DLD1 (cell line): ENCODE results near the gene CA14.
"Not testable (repeated sequence)": the region's sequence is repeated elsewhere in the genome, so short reads cannot be mapped to it uniquely, and the experiment has no call there.

Experiments
- in situ Hi-C: cut with HindIII; loops from 2 replicates; pipeline ENCODE4 v1.10.0; 2017; ENCODE audit warnings: low sequenced_read_pairs

The CA14 gene

DNA sequence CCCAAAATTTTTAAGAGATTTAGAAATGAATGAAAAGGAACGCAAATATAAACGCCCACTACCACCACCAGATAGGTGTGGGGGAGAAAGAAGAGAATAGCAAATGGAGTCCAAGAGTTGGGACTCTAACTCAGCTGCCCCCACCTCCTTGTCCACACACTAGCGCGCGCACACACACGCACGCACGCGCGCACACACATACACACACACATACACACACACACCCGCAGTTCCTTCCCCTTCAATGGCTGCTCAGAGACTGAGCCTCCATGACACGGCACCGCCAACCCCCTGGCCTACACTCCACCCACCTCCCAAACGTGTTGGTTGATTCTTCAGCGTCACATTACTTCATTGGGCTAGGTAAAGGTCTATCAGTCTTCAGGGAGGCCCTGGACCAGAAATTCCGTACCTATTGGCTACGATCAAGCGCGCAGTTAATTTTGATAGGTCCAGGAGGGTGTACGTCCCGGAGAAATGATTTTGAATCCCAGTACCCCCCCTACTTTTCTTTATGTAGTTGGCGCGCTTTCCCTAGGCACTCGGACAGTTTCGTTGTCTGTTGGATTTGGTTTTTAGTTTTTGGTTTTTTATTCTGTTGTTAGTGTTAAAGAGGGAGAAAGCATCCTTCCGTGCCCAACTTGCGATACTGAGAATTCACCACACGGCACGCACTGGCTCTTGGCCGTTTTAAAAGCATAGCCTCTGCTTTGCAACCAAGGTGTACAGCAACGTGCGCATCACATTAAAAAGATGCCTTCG lies 21.5 kb upstream of the CA14 start, which contains the start of gene ANP32E:
Gene ANP32E (minus strand): TSS at position 261 of the 762 bp plus-strand sequence. CDS start 326 bp downstream, outside the sequence.
- in situ Hi-C loops: no loop called here

DNA sequence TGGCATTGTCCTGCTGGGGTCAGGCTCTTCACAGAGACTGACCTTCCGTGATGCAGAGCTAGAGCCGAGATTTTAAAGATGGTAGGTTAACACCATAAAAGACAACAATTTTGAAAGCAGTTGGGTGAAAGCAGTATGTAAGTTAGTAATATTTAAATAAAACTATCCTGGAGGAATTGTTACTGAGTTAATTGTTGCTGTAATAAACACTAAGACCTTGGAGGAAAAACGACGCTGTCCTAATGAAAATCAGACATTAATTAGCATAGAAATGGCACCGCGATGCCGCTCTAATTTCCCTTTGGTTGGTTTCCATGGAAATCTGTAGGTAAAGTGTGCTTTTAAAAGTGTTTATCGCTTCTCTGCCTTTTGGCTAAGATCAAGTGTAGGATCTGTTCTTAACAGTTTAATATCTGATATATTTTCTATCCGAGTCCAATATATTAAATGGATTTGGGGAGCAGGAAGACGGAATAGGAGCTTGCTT lies 20.9 kb upstream of the CA14 start:
- in situ Hi-C loops: no loop called here

DNA sequence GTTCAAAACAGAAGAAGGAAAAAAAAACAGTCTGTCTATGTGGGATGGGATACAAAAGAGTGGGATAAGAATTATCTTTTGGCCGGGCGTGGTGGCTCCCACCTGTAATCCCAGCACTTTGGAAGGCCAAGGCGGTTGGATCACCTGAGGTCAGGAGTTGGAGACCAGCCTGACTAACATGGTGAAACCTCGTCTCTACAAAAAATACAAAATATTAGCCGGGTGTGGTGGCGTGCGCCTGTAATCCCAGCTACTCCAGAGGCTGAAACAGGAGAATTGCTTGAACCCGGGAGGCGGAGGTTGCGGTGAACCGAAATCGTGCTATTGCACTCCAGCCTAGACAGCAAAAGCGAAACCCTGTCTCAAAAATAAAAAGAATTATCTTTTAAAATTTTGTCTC lies 20.4 kb upstream of the CA14 start:
- in situ Hi-C loops: not testable (repeated sequence)

DNA sequence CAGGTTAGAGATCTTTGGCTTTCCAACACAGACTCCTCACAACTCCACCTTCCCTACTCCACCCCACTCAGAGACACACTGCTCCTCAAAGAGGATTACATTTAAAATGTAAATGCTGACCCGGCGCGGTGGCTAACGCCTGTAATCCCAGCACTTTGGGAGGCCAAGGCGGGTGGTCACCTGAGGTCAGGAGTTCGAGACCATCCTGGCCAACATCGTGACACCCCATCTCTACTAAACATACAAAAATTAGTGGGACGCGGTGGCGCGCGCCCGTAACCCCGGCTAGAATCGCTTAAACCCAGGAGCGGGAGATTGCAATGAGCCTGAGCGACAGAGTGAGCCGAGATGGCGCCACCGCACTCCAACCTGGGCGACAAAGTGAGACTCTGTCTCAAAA lies 19.8 kb upstream of the CA14 start:
- in situ Hi-C loops: no loop called here

DNA sequence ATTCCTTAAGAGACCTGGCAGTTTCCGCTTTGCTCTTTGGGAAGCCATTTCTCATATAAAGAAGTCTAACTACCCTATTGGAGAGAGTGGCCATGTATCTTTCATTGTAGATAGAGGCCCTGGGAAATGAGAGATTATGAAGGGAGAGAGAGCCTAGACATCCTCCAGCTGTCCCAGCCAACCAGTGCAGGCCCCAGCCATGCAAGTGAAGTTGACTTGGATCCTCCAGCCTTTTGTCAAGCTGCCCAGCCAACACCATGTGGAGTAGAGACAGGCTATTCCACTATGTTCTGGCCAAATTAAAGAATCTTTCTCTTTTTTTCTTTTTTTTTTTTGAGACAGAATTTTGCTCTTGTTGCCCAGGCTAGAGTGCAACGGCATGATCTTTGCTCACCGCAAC lies 14.6 kb upstream of the CA14 start:
- in situ Hi-C loops: no loop called here

DNA sequence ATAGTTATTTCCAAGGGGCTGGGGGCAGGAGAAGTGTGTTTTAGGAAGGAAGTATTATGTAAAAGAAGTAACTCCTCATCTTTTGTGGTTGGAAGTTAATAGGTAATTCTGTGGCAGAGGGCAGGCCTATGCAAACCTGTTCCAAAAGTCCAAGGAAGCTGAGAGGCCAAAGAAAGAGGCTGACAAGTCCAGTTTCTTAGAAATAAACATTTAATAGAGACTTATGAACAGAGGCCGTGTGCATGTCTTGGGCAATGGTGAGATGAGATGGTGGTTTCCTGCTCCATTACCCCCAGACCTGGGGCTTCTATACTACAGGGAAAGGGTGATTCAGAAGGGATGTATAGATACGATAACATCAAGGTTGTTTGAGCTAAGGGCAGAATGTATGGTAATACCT lies 7.6 kb upstream of the CA14 start:
- in situ Hi-C loops: no loop called here

DNA sequence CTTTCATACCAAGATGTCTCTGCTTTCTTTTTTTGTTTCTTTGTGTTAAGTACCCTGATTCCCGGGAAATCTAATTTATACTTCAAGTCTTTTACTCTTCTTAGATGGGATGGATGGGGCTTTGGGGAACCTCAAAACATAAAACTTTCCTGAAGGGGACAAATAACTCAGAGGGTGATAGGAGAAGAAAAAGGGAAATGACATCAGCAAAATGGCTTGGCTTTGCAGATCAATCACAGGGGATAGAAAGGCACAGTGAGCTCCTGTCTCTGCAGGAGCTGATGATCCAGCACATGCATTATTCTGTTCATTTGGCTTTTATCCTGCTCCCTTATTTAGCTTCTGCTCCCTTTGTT lies 1.4 kb upstream of the CA14 start:
- in situ Hi-C loops: no loop called here

DNA sequence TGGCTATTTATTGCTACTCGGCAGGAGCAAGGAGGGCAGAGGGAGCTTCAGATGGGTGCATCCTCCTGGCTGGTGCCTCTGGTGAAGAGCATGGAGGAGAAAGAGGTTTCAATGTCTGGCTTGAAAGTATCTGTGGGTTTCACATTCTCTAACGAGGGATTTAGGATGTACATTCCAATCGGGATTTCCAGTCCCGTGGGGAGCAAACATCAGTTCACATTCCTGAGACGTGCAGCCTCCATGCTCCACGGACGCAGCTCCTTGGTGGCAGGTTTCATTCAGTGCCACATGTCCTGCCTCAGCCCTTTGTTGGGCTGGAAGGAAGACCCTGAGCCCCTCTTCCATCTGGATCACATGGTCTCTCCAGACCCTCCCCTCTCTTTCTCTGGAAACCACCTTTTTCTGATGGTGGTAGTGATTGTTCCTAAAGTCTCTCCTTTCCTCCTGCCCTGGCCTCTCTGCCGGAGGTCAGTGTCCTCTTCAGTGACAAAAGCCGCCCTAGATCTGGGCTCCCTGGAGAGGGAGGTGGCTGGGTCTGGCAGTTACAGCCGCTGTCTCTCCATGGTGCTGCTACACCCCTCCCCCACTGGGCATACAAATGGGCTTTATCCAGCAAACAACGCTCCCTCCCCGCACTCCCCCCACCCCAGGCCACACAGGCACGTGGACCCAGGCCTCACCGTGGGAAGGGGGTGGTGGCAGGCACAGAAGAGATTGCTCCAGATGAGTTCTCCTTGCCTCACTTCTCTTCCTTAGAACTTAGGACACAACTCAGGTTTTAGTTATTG lies 826 bp upstream of the CA14 start:
- in situ Hi-C loops: no loop called here

DNA sequence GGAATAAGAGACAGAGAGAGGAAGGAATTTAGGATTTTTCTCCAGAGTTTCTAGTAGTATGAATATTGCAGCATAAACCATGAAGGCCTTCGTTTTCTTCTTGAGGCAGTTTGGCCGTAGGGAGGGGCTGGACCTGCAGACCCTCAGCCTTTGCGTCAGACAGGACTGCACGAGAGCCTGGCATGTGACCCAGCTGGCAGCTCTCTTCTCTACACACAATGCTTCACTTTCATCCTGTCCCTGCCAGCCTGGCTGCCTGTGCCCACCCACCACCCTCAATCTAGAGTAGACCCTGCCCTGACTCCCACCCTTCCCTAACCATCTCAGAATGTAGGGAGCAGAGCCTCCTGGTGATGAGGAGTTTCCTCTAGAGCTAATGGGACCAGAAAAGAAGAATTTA lies 1.6 kb downstream of the CA14 start:
- in situ Hi-C loops: no loop called here

DNA sequence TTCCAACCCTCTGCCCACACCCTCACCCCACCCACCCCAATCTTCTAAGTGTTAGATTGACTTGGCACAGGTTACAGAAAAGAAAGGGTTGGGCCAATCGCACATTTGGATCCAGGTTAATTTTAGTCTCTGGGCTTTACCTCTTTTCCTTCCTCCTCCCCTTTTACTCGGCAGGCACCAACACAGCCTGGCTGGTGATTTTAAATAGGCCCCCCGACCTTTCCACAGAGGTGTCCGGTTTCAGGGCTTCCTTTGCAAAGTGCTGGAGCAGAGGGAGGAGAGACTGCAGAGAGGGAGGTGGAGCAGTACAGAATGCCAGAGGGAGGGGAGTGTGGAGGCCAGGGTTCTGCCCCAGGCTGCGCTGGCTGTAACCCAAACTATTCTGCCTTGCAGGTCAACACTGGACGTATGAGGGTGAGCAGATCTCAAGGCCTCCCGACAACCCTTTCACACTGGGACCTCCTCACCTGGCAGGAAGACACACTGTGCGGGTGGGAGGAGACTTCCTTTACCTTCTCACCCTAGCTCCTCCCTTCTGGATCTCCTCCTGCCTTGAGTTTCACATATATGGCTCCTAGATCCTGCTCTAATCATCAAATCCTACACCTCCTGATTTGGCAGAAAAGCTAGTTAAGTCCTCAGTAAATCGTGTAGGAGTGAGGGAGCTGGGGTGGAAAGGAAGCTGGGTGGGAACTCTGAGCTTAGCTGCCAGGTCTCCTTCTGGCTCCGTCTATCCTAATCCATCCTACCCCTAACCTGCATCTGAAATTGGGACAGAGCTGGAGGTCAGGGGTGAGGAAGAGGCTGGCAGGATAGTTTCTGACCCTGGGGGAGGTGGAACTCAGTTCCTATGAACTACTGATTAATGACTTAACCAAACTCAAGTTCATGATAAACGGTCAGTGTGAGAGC lies 2.4 kb downstream of the CA14 start:
- in situ Hi-C loops: no loop called here

DNA sequence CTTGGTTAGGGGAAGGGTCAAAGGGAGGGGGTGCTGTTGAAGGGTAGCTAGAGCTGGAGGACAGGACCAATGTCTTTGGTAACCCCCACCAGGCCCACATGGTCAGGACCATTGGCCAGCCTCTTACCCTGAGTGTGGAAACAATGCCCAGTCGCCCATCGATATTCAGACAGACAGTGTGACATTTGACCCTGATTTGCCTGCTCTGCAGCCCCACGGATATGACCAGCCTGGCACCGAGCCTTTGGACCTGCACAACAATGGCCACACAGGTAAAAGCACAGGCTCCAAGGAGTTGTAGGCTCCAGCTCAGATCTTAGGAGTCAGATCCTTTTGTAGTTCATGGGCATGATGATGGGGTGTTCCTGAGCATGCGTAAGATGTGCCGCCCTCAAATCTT lies 3.8 kb downstream of the CA14 start:
- in situ Hi-C loops: no loop called here

DNA sequence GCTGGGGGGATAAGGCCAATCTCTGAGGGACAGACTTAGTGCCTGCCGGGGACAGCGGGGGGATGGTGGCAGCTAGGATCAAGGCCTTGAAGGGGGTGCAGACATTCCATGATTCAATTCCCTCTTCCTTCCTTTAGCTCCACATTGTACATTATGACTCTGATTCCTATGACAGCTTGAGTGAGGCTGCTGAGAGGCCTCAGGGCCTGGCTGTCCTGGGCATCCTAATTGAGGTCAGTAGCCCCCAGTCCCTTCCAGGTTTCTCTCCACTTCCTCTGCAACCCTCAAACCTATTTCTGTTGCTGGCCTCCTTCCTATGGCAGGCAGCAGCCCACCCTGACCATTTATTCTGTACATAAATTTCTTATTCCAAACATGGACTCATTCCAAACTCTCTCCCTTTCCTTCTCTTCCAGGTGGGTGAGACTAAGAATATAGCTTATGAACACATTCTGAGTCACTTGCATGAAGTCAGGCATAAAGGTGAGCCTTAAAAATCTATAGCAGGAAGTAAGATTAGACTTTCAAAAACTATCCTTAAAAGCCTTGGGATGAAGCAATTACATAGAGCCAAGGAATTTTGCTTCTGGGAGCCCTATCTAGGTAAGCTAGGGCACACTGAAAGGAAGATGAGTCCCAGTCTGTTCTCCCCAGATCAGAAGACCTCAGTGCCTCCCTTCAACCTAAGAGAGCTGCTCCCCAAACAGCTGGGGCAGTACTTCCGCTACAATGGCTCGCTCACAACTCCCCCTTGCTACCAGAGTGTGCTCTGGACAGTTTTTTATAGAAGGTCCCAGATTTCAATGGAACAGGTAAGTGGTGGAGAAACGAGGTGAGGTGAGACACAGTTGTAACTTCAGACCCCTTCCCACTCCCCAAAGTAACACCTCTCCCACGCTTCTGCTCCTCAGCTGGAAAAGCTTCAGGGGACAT lies 5.1 kb downstream of the CA14 start:
- in situ Hi-C loops: no loop called here

DNA sequence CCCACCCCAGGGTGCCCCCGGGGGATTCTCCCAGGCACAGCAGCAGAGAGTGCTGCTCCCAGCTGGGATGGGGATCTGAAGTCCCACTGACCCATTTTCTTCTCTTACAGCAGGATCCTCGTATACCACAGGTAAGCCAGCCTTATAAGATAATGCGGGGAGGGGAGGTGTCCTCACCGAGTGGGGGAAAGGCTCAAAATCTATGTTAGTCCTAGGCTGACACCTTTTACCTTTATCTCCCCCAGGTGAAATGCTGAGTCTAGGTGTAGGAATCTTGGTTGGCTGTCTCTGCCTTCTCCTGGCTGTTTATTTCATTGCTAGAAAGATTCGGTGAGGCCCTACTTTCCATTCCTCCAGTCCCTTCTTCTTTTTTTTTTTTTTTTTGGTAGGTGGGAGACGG lies 6.0 kb downstream of the CA14 start:
- in situ Hi-C loops: no loop called here

DNA sequence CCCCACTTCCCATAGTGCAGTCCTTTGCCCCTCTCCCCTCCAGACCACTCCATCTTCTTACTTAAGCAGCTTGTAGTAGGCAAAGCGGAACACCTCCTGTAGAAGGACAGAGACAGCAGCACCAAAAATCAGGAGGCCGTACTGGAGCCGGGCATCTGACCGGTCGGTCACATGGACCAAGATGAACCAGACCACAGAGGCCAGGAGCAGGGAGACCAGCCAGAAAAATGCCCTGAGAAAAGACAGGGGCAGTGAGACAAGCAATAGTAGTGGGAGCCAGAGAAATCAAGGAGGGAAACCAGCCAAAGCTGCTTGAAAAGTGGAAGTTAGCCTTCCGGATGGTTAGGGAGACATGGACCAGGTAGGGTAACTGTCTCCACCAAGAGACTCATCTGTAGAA lies 10.3 kb downstream of the CA14 start:
- in situ Hi-C loops: no loop called here

DNA sequence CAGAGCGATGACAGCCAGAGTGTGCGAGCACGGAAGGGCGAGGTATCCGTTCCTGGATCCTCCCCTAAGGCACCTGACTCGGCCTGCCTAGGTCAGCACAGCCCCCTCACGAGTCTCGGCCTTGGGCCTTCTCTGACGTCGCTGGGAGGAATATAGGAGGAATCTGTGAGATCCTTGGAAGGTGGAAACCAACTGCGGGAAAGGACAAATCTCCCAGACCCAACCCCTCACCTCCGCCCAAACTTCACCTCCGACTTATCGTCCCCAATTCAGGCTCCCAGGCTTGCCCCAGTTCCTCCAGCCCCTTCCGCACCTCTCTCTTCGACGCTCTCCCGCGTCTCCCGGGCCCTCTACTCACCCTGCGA lies 10.7 kb downstream of the CA14 start:
- in situ Hi-C loops: no loop called here

DNA sequence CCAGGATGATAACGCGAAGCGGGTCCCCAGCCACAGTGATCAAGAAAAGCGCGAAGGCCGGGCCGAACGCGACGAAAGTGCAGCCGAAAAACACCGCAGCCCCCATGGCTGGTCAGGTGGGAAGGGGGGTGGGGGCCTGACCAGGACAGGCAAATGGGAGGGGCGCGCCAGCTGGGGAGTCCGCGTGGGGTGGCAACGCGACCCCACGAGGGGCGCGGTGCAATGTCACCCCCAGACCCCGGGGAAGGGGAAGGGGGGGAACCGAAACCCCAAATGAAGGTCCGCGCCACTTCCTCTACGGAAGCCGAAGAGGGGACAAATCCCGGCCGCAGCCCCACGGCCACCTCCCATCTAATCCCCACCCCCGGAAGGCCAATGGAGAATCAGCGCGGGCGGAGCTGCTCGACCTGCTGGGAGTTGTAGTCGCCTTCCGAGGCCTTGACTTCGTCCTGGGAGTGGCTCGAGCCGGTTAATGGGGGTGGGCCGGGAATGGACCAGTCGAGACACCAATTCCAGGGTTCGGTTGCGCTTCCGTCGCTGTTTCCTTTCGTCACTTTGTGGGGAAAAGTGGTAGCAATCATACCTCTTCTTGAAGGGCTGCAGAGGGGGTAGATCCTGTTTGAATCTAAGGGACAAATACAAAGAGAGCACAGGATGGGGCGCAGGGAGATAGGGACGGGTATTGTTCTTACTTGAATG lies 11.3 kb downstream of the CA14 start, which contains the start of gene APH1A:
Gene APH1A (minus strand): TSS at position 312 of the 699 bp plus-strand sequence. CDS start 206 bp downstream, at position 106.
- in situ Hi-C loops: no loop called here

DNA sequence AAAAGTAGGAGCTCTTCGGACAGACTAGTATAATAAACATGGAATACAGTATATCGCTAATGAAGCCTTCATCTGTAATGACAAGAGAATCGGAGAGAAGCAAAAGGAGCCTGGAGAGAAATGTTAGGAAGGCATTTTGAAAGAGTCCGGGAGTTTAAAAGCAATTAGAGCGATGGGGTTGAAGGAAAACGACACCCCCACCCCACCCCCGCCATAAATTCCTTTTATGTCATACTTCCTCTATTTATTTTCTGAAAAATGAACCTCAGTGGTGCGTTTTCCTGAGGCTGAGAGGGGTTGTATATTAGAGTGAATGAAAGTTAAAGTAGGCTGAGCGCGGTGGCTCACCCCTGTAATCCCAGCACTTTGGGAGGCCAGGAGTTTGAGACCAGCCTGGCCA lies 11.9 kb downstream of the CA14 start:
- in situ Hi-C loops: no loop called here

DNA sequence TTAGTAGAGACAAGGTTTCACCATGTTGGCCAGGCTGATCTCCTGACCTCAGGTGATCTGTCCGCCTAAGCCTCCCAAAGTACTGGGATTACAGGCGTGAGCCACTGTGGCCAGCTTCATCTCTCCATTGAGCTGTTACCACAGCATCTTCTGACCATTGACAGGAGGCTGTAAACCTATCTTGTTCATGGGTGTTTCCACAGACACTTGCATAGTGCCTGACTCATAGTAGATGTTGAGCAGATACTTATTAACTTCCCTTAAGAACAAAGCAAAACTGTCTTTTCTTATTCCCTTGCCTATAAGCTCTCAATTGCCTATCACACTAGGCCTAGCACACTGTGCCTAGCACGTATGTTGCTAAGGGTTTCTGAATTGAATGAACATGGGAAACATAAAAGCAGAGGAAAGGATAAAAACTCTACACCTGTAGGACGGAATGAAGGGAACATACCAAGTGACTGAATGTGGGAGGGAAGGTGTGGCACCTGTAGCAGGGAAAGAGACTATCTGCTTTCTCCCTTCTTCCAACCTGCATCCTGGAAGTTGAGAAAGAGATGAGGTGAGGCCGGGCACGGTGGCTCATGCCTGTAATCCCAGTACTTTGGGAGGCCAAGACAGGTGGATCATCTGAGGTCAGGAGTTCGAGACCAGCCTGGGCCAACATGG lies 13.9 kb downstream of the CA14 start:
- in situ Hi-C loops: no loop called here

DNA sequence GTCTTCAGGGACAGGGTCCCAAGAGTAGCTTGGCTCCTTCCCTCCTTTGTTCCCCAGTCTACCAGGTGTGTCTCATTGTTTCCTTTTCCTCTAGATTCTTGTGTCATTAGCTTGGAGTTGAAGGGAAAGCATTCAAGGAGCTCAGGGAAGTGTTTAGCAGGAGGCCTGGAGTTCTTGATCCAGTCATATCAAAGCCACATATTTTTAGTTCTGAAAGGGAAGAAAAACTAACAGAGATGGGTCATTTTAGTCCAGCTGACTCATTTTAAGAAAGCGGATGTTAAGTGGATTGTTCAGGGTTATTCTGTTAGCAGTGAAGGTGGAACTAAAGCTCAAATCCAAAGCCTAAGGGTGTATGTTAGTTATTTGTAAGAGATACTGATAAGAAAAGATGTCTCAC lies 15.7 kb downstream of the CA14 start:
- in situ Hi-C loops: no loop called here
